Panc1 (cell line): ENCODE data around the gene OMA1. TPM values are rescaled to one million over a fixed set of nuclear protein-coding genes. Genes with fewer than 3 reads are reported as not detected.

Experiments
- ATAC-seq: fragments of 200-7000 bp; cut with Tn5 transposase; 2 replicates; pipeline ENCODE4 v1.9.1; 2020; ENCODE audit warnings: mild to moderate bottlenecking, moderate library complexity
- BruUV-seq: library from RNA; stranded (reverse); fragments of 400-500 nt; replicated peaks from 2 replicates; lab custom pipeline; 2021; lab: Mats Ljungman, UMichigan
- CTCF ChIA-PET: fragments of 300-600 bp; sonication (Branson Sonifier 250); formaldehyde crosslinking; loops from one replicate; lab custom pipeline; 2022; ENCODE audit warnings: antibody characterized with exemption; lab: Charles Lee
- POLR2A ChIA-PET: fragments of 300-600 bp; sonication (Branson Sonifier 250); formaldehyde crosslinking; loops from one replicate; lab custom pipeline; 2022; ENCODE audit warnings: antibody characterized with exemption; lab: Charles Lee
- DNase-seq: peaks from one replicate; pipeline ENCODE4 v3.0.0-alpha.2; 2010; ENCODE audit warnings: low read depth, low spot score
- H3K27ac ChIP-seq: 2 replicates; pipeline ENCODE4 v1.5.1; 2011; ENCODE audit warnings: mild to moderate bottlenecking, low read length, inconsistent platforms
- H3K27me3 ChIP-seq: fragments of 200-500 bp; sonication (Bioruptor generic); 2 replicates; pipeline ENCODE4 v1.6.0; 2014; ENCODE audit warnings: low read length, inconsistent platforms; ENCODE audit not compliant: control insufficient read depth, insufficient read depth
- H3K36me3 ChIP-seq: fragments of 200-500 bp; sonication (Bioruptor generic); 2 replicates; pipeline ENCODE4 v1.5.1; 2014; ENCODE audit warnings: inconsistent platforms, mild to moderate bottlenecking, low read length, moderate library complexity; ENCODE audit not compliant: control insufficient read depth, insufficient read depth
- H3K4me1 ChIP-seq: 2 replicates; pipeline ENCODE4 v1.5.1; 2011; ENCODE audit warnings: inconsistent platforms, mild to moderate bottlenecking, low read length, moderate library complexity; ENCODE audit not compliant: control insufficient read depth, insufficient read depth
- H3K4me3 ChIP-seq, 2 experiments: 2 replicates each; pipeline ENCODE4 v1.5.1; 2011 to 2012; ENCODE audit warnings: low read depth in 2 of 2, low read length in 2 of 2, mild to moderate bottlenecking in 2 of 2, inconsistent platforms in 1 of 2, moderate library complexity in 1 of 2
- H3K9me3 ChIP-seq: fragments of 200-500 bp; sonication (Bioruptor generic); 2 replicates; pipeline ENCODE4 v1.5.1; 2014; ENCODE audit warnings: low read depth, mild to moderate bottlenecking, inconsistent platforms, low read length, moderate library complexity; ENCODE audit not compliant: control insufficient read depth, insufficient read depth
- CTCF ChIP-seq: fragments of 450-650 bp; IDR thresholded peaks from 2 replicates; pipeline ENCODE4 v1.5.1; 2017; ENCODE audit warnings: mild to moderate bottlenecking
- POLR2AphosphoS5 ChIP-seq: IDR thresholded peaks from 2 replicates; pipeline ENCODE4 v1.6.1; 2012; ENCODE audit warnings: mild to moderate bottlenecking, low read depth, low read length, moderate library complexity
- SIN3A ChIP-seq: IDR thresholded peaks from 2 replicates; pipeline ENCODE4 v1.6.1; 2012; ENCODE audit warnings: low read depth, mild to moderate bottlenecking, low read length, moderate library complexity, borderline replicate concordance; ENCODE audit not compliant: insufficient read depth
- TCF7L2 ChIP-seq: IDR thresholded peaks from 2 replicates; pipeline ENCODE4 v1.6.1; 2011; ENCODE audit warnings: mild to moderate bottlenecking, low read depth, low read length, inconsistent platforms
- in situ Hi-C: cut with HindIII; loops from 2 replicates; pipeline ENCODE4 v1.10.0; 2016; ENCODE audit warnings: low sequenced_read_pairs, low pct_unique_long_range_greater_than_20kb
- intact Hi-C: fragments of 100-400 bp; cut with micrococcal nuclease; formaldehyde crosslinking; loops from one replicate; pipeline ENCODE4 v1.10.0; 2022; ENCODE audit not compliant: unreplicated experiment
- total RNA-seq: library from RNA; stranded (reverse); gene quantifications from one replicate; pipeline ENCODE4 v1.2.1, GENCODE V29; 2021; ENCODE audit not compliant: unreplicated experiment
- TF ChIP-seq, protein P1 (sequence below), 2 experiments: IDR thresholded peaks; 2 replicates each; pipeline ENCODE4 v1.6.1; 2011 to 2012; ENCODE audit warnings: low read depth in 2 of 2, control low read depth in 1 of 2, low read length in 1 of 2, mild to moderate bottlenecking in 1 of 2, moderate library complexity in 1 of 2; ENCODE audit not compliant: insufficient read depth in 1 of 2

The OMA1 gene
- total RNA-seq, 1 experiment from 2014 or later, result 16.6 TPM

- TF ChIP-seq CTCF, result no peak
- TF ChIP-seq SIN3A, result no peak
- TF ChIP-seq, protein P1, sequence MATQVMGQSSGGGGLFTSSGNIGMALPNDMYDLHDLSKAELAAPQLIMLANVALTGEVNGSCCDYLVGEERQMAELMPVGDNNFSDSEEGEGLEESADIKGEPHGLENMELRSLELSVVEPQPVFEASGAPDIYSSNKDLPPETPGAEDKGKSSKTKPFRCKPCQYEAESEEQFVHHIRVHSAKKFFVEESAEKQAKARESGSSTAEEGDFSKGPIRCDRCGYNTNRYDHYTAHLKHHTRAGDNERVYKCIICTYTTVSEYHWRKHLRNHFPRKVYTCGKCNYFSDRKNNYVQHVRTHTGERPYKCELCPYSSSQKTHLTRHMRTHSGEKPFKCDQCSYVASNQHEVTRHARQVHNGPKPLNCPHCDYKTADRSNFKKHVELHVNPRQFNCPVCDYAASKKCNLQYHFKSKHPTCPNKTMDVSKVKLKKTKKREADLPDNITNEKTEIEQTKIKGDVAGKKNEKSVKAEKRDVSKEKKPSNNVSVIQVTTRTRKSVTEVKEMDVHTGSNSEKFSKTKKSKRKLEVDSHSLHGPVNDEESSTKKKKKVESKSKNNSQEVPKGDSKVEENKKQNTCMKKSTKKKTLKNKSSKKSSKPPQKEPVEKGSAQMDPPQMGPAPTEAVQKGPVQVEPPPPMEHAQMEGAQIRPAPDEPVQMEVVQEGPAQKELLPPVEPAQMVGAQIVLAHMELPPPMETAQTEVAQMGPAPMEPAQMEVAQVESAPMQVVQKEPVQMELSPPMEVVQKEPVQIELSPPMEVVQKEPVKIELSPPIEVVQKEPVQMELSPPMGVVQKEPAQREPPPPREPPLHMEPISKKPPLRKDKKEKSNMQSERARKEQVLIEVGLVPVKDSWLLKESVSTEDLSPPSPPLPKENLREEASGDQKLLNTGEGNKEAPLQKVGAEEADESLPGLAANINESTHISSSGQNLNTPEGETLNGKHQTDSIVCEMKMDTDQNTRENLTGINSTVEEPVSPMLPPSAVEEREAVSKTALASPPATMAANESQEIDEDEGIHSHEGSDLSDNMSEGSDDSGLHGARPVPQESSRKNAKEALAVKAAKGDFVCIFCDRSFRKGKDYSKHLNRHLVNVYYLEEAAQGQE (IDR thresholded peaks at IDR 0.05; ENCODE audit: insufficient read depth in 1 of 2, low read depth in 2 of 2, low read length in 1 of 2), result no peak
- no peak for TF ChIP-seq POLR2AphosphoS5
- TF ChIP-seq TCF7L2, result no peak
- CTCF ChIA-PET, result no interaction called here
- H3K27ac ChIP-seq, result no peak overlapping the region
- no peak overlapping the region for H3K4me3 ChIP-seq
- H3K36me3 ChIP-seq, result no peaks in the 10 kb centered on the region
- H3K4me1 ChIP-seq, result no peaks in the 10 kb centered on the region
- BruUV-seq, result no TSS peak
- no peaks in the 10 kb centered on the region for H3K9me3 ChIP-seq
- ATAC-seq (no peak), DNase-seq (no peak)
- POLR2A ChIA-PET, result no interaction called here
- peaks cover 48% of the 10 kb centered on the region for H3K27me3 ChIP-seq
- intact Hi-C loops (no loop called here), in situ Hi-C loops (no loop called here)
Observed at GRCh38 chr1:58571616-58572015, 25.1 kb upstream of the OMA1 start.

GRCh38 chr1:58570817-58571216, 24.3 kb upstream of the OMA1 start:
- ChIA-PET POLR2A (no interaction called here), CTCF (no interaction called here)
- no peak for DNase-seq
- TF ChIP-seq POLR2AphosphoS5, result no peak
- no peak for TF ChIP-seq SIN3A
- no peak for TF ChIP-seq CTCF
- TF ChIP-seq, protein P1 (IDR thresholded peaks at IDR 0.05; ENCODE audit: insufficient read depth in 1 of 2, low read depth in 2 of 2, low read length in 1 of 2), result no peak
- no peak for TF ChIP-seq TCF7L2
- no peak for ATAC-seq
- intact Hi-C loops (no loop called here), in situ Hi-C loops (no loop called here)
- Histone ChIP-seq H3K36me3 (no peaks in the 10 kb centered on the region), H3K27ac (no peak overlapping the region), H3K4me3 (no peak overlapping the region), H3K9me3 (no peaks in the 10 kb centered on the region), H3K27me3 (peaks cover 45% of the 10 kb centered on the region), H3K4me1 (no peaks in the 10 kb centered on the region)
- BruUV-seq, result no TSS peak
